GM21367 (cell line): ENCODE results near the gene GATA6.
A peak's percentile ranks its signal among the peaks of the same experiment; 100 is the strongest.

Experiments
- ATAC-seq: cut with Tn5 transposase; IDR thresholded peaks from one replicate; pipeline ENCODE4 v1.9.1; 2021; ENCODE audit not compliant: unreplicated experiment

The GATA6 gene

DNA sequence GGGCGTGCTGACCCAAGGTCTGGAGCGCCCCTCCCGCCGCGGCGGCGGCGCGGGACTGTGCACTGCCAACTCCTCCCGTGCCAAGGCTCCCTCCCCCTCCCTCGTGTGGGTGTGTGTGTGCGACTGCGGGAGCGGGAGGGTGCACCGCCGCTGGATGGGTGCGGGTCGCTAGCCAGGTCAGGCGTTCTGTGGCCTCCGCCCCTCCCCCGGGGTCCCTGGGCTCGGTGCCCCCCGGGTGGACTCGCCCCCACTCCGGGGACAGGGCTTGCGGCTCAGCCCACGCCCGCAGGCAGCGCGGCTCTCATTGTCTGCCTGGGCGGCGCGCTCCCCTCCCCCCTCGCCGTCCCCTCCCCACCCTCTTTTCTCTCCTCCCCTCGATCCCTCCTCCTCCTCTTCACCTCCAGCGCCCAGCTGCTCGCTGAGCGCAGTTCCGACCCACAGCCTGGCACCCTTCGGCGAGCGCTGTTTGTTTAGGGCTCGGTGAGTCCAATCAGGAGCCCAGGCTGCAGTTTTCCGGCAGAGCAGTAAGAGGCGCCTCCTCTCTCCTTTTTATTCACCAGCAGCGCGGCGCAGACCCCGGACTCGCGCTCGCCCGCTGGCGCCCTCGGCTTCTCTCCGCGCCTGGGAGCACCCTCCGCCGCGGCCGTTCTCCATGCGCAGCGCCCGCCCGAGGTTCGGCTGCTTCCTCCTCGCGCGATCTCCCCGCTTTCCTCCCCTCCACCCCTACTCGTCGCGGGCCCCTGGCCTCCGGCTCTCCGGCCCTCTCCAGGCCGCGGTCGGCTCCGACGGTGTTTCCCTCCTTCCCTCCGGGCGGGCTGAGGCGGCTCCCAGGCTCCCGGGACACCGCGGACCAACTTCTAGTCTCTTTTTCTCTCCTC, at the start of gene GATA6:
TSS of gene GATA6 (plus strand) at position 579 of the 878 bp plus-strand sequence. CDS start 1,556 bp downstream, outside the sequence.
- peak; percentile 48 for ATAC-seq

DNA sequence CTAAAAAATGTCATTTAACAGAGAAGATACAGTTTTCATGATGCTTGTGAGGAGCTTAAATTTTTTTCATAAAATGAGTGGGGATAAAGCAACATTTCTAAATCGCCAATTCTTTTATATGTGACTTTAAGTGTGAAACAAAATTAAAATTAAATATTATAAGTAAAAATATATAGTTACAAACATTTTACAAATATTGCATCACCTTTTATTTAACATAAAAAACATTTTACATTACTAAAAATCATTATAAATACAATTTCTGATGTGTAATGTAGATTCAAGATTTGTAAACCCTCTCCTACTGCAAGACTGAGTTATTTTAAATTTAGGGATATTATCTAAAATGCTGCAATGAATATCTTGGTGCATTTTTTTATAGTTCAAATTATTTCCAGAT, 44.4 kb upstream of the GATA6 start:
- ATAC-seq: no peak

GRCh38 chr18:22128954-22129353, 40.4 kb upstream of the GATA6 start:
- ATAC-seq: no peak

GRCh38 chr18:22129778-22130177, 39.6 kb upstream of the GATA6 start:
- no peak for ATAC-seq

DNA sequence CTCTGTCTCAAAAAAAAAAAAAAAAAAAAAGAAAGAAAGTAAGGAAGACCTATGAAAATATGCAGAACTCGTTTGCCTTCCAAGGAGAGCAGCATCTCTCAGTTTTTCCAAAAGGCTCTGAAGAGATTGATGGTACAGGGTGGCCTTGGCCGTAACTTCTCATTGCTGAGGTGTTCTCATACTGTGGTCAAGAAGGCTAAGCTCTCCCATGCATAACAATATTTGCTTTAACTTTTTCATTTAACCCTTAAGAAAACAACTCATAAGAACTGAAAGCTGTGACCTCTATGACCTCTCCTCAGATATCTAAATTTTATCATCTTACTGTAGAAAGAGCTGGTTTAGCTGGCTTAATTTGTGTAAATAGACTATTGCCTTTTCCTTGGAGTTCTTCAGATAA, 37.1 kb upstream of the GATA6 start:
- ATAC-seq: no peak

- no peak for ATAC-seq
Measured at GRCh38 chr18:22132763-22133162, 36.6 kb upstream of the GATA6 start.

- no peak for ATAC-seq
Measured at GRCh38 chr18:22136395-22136794, 33.0 kb upstream of the GATA6 start.

- ATAC-seq: no peak
Measured at GRCh38 chr18:22141211-22141610, 28.2 kb upstream of the GATA6 start.

DNA sequence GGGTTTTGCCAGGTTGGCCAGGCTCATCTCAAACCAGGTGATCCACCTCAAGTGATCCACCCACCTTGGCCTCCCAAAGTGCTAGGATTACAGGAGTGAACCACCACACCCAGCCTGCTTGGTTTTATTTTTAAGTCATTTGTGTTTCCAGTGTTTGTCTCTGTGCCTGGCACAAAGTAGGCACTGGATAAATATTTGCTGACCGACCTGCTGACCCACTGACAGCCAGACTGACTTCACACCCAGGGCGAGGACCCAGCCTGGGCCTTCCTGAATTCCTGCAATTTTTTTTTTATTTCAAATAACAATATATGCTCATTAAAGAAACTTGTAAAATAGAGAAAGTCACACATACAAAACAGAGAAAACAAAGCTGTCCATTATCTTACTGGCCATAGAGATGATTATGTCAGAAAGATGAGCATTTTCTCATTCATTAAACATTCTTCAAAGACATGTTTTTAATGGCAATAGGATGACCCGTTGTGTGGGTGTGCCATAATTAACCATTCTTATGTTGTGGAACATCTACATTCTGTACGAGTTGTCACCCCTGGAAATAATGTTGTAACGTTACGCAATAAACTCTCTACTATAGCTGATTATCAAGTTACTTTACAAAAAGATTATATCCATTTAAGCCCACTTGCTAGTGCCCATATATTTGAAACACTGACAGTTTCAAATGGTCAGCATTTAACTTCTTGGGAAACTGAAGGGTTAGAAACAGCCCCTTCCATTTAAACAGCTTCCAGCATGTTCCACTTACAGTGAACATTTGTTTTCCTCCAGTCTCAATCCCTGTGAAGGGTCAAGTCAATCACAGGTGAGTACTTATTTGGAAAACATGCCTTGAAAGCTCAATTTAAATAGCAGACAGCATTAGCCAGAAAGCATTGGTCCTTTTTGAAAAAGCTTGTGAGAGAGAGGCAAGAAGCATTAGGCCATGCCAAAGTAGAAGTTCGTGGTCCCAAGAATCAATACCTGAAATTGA, 25.7 kb upstream of the GATA6 start:
- no peak for ATAC-seq

GRCh38 chr18:22145160-22145559, 24.2 kb upstream of the GATA6 start:
- ATAC-seq: no peak

DNA sequence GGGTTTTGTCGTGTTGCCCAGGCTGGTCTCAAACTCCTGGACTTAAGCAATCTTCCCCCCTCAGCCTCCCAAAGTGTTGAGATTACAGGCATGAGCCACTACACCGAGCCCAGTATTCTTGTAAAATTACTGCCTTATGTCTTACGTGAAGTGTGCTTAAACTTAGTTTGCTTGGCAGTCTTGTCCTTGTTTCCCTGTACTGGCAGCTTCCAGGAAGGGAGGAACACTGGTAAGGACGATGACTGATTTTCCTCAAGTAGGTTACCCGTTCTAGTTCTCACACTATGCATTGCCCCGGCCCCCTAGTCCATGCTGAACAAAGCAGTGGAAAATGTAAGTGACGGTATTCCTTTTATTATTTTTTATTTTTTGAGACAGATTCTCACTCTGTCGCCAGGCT, 19.7 kb upstream of the GATA6 start:
- ATAC-seq: no peak

DNA sequence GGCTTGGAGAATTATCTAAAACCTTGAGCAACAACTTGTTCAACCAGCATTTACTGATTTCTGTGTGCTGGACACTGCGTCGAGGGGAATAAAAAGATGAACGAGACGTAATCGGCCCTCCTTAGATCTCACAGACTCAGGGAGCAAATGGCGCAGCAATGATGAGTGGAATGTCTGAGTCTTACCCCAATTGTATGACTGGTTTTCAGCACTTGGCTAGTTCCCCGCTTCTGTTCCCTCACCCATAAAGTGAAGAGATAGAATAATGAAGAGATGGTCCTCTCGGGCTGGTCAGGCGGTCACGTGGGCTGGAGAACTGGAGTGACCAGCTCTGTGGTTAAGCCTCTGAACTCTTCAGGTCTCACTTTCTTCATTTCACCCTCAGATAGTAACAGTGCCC, 17.3 kb upstream of the GATA6 start:
- ATAC-seq: no peak

- no peak for ATAC-seq
Measured at GRCh38 chr18:22153428-22153827, 16.0 kb upstream of the GATA6 start.

- no peak for ATAC-seq
Measured at GRCh38 chr18:22155584-22155983, 13.8 kb upstream of the GATA6 start.

DNA sequence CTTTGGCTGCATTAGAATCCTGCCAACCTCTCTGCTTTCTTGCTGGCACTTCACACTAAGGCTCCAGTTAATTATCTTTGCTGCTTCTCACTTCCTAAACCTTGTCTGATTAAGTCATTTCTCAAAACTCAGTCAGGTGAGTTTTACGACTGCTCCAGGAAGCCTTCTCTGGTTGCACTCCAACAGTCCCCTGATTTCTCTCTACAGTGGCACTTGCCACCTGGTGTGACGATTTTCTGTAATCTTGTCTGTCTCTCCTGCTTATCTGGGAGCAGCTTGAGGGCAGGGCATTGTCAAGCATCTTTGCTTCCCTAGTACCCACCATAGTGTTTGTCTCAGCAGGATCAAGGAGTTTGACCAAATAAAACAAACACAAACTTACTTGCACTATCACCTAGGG, 10.4 kb upstream of the GATA6 start:
- ATAC-seq: no peak

- ATAC-seq: no peak
Measured at GRCh38 chr18:22161090-22161489, 8.3 kb upstream of the GATA6 start.

- no peak for ATAC-seq
Measured at GRCh38 chr18:22163416-22164161, 5.8 kb upstream of the GATA6 start.

- no peak for ATAC-seq
Measured at GRCh38 chr18:22164337-22165048, 4.9 kb upstream of the GATA6 start.

DNA sequence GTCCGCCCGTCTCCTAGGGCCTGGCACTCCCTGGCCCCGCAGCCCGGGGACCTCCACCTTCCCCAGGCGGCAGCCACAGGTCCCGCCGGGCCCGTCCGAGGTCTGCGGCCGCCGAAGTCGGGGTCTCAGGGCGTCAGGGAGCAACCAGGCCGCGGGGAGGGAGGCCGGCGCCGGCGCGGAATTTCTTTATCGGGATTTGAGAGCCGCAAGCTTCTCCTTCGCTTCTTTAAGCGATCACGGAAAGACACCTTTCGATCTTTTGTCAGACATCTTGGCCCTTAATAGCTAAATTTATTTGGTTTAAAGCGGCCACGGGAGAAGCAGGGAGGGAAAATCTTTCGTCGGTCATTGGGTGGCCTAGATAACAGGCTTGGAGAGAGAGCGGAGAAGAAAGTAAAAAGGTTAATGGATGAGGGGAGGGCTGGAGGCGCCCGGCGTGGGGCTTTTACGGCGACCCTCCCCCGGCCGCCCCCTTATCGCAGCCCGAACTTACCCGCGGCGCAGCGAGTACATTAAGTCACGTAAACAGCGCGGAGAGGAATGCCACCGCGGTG, 4.3 kb upstream of the GATA6 start:
- no peak for ATAC-seq

GRCh38 chr18:22165603-22166068, 3.8 kb upstream of the GATA6 start:
- no peak for ATAC-seq
